B cell (primary cell): ENCODE results near the gene SCAMP5. TPM values are rescaled to one million over a fixed set of nuclear protein-coding genes. Genes with fewer than 3 reads are reported as not detected.
A peak's percentile ranks its signal among the peaks of the same experiment; 100 is the strongest.

Experiments used
- ATAC-seq: fragments of 200-7000 bp; cut with Tn5 transposase; one replicate; pipeline ENCODE4 v1.10.0; 2021; ENCODE audit warnings: low read depth, mild to moderate bottlenecking, moderate number of reproducible peaks, moderate library complexity
- CTCF ChIA-PET: fragments of 350-600 bp; sonication (Branson Sonifier 250); formaldehyde crosslinking; loops from one replicate; lab custom pipeline; 2021; ENCODE audit warnings: antibody characterized with exemption, inconsistent platforms; lab: Charles Lee
- POLR2A ChIA-PET: fragments of 350-600 bp; sonication (Branson Sonifier 250); formaldehyde crosslinking; loops from one replicate; lab custom pipeline; 2021; ENCODE audit warnings: antibody characterized with exemption; lab: Charles Lee
- DNase-seq: peaks from one replicate; pipeline ENCODE4 v3.0.0; 2013
- H2AFZ ChIP-seq: 2 replicates; pipeline ENCODE4 v1.6.1; 2012; ENCODE audit warnings: mild to moderate bottlenecking, low read depth, low read length; ENCODE audit not compliant: insufficient read depth, poor library complexity, severe bottlenecking
- H3K27ac ChIP-seq, 2 donors: 1 replicate in 1 of 2; 2 replicates in 1 of 2; pipeline ENCODE4 v1.5.1; 2012 to 2013; ENCODE audit warnings: low read length in 2 of 2, mild to moderate bottlenecking in 2 of 2, moderate library complexity in 1 of 2
- H3K27me3 ChIP-seq, 4 experiments: fragments of 200-600 bp in 1 of 4; sonication (generic) in 1 of 4; replicated peaks in 1 of 4; 1 replicate in 2 of 4; 2 replicates in 2 of 4; pipeline versions ENCODE4 v1.6.1 to v1.7.0; 2013 to 2016; ENCODE audit warnings: low read length in 3 of 4, mild to moderate bottlenecking in 2 of 4, mixed read lengths in 1 of 4, moderate library complexity in 1 of 4; ENCODE audit not compliant: insufficient read depth in 4 of 4, control insufficient read depth in 3 of 4; ENCODE audit errors: control extremely low read depth in 1 of 4
- H3K36me3 ChIP-seq, 2 experiments: replicated peaks in 1 of 2; 1 replicate in 1 of 2; 2 replicates in 1 of 2; pipeline versions ENCODE4 v1.6.1 to v1.7.1; 2013; ENCODE audit warnings: low read length in 1 of 2; ENCODE audit not compliant: insufficient read depth in 2 of 2, control insufficient read depth in 1 of 2; ENCODE audit errors: control extremely low read depth in 1 of 2, extremely low read depth in 1 of 2
- H3K4me1 ChIP-seq, 2 donors: fragments of 200-600 bp in 1 of 2; sonication (generic) in 1 of 2; 1 replicate in 1 of 2; 2 replicates in 1 of 2; pipeline versions ENCODE4 v1.5.1 to v1.6.1; 2013 to 2017; ENCODE audit warnings: low read length in 2 of 2; ENCODE audit not compliant: control insufficient read depth in 2 of 2, insufficient read depth in 2 of 2
- H3K4me2 ChIP-seq: replicated peaks from 2 replicates; pipeline ENCODE3; 2012; ENCODE audit warnings: mild to moderate bottlenecking, low read depth, low read length; ENCODE audit not compliant: poor library complexity, severe bottlenecking
- H3K4me3 ChIP-seq, 5 experiments: fragments of 200-600 bp in 1 of 5; sonication (generic) in 1 of 5; 1 replicate in 3 of 5; 2 replicates in 2 of 5; pipeline versions ENCODE4 v1.5.1 to v1.7.0; 2011 to 2016; ENCODE audit warnings: low read length in 4 of 5, mild to moderate bottlenecking in 4 of 5, low read depth in 2 of 5, control low read depth in 1 of 5, moderate library complexity in 1 of 5; ENCODE audit not compliant: insufficient read depth in 1 of 5; ENCODE audit errors: control extremely low read depth in 1 of 5, extremely low read depth in 1 of 5
- H3K79me2 ChIP-seq: fragments of 200-600 bp; sonication (generic); one replicate; pipeline ENCODE4 v1.6.0; 2016; ENCODE audit warnings: low read length; ENCODE audit not compliant: control insufficient read depth, insufficient read depth
- H3K9ac ChIP-seq: fragments of 200-600 bp; sonication (generic); 2 replicates; pipeline ENCODE4 v1.6.1; 2017; ENCODE audit warnings: mild to moderate bottlenecking, low read length, moderate library complexity
- H3K9me3 ChIP-seq, 3 donors: one replicate each; pipeline versions ENCODE4 v1.6.1 to v1.7.1; 2013; ENCODE audit warnings: low read length in 2 of 3; ENCODE audit not compliant: control insufficient read depth in 2 of 3, insufficient read depth in 1 of 3; ENCODE audit errors: control extremely low read depth in 1 of 3
- H4K20me1 ChIP-seq: 2 replicates; pipeline ENCODE4 v1.6.0; 2012; ENCODE audit warnings: mild to moderate bottlenecking, low read length; ENCODE audit not compliant: insufficient read depth, control insufficient read depth, poor library complexity, severe bottlenecking
- H3K27ac Mint-ChIP-seq: one replicate; pipeline ENCODE4 v1.8.0; 2021; ENCODE audit warnings: mixed read lengths
- H3K27me3 Mint-ChIP-seq: one replicate; pipeline ENCODE4 v1.8.0; 2021; ENCODE audit warnings: mixed read lengths
- H3K4me1 Mint-ChIP-seq: one replicate; pipeline ENCODE4 v1.8.0; 2021; ENCODE audit warnings: mixed read lengths
- H3K4me3 Mint-ChIP-seq: one replicate; pipeline ENCODE4 v1.8.0; 2021; ENCODE audit warnings: mixed read lengths
- H3K9me3 Mint-ChIP-seq: one replicate; pipeline ENCODE4 v1.8.0; 2022; ENCODE audit warnings: mixed read lengths; ENCODE audit not compliant: insufficient read depth
- EZH2 ChIP-seq: IDR thresholded peaks from 2 replicates; pipeline ENCODE4 v1.6.1; 2012; ENCODE audit warnings: borderline replicate concordance, low read depth, mild to moderate bottlenecking, moderate library complexity, low read length; ENCODE audit not compliant: insufficient read depth, poor library complexity, severe bottlenecking
- WGBS: methylation state at CpG from one replicate; pipeline ENCODE4 v1.1.5; 2013; ENCODE audit warnings: missing lambda C conversion rate; ENCODE audit not compliant: insufficient coverage; 5-methylcytosine and 5-hydroxymethylcytosine counted together
- intact Hi-C: fragments of 100-400 bp; cut with micrococcal nuclease; formaldehyde crosslinking; loops from one replicate; pipeline ENCODE4 v1.10.0; 2022
- polyA plus RNA-seq: library from polyadenylated mRNA; depleted of rRNA; stranded (reverse); fragments of >200 nt; gene quantifications from 2 replicates; pipeline ENCODE4 v1.2.3, GENCODE V29; 2012
- total RNA-seq, 2 donors: library from RNA; stranded (reverse); fragments of 120-200 nt in 1 of 2; gene quantifications; 1 replicate in 1 of 2; 2 replicates in 1 of 2; pipeline versions ENCODE4 v1.2.3 to v1.2.4, GENCODE V29; 2013 to 2022
- TF ChIP-seq, protein P1 (sequence below): fragments of 200-600 bp; IDR thresholded peaks from one replicate; pipeline ENCODE4 v1.8.0; 2022; ENCODE audit warnings: antibody characterized with exemption, mild to moderate bottlenecking

Gene SCAMP5
- total and polyA plus RNA-seq, 2 donors (not counting 1 experiment from before 2014, with no cell fraction given) = 0.59 to 3.4 TPM

DNA sequence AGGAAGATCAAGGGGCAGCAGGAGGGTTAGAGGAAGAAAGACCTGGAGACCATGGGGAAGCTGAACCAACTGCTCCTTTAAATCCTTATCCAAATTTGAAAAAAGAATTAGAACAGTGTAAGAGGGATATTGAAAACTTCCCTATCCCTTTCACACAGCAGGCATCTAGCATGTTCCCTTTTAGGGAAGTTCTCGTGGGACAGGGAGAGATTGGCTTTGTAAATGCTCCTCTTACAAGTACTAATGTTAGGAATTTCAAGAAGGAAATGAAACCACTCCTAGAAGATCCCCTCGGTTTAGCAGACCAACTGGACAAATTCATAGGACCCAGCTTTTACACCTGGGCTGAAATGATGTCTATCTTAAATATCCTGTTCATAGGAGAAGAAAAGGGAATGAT is 69.5 kb downstream of the SCAMP5 start:
- no peak overlapping the region for H3K27ac ChIP-seq
- ChIA-PET CTCF (interaction anchor here (0.9 kb wide), 1 partner anchor 137 kb away, joined by 3 read pairs; the partner anchor contains the start of gene C15orf39), POLR2A (no interaction called here)
- no peaks in the 10 kb centered on the region for H3K79me2 ChIP-seq
- H3K9me3 ChIP-seq = peaks cover 0 to 12% (median 7%) of the 10 kb centered on the region in 3 donors
- WGBS = no CpG with 5 or more reads among the region's 2 CpGs
- H3K27me3 ChIP-seq = no peaks in the 10 kb centered on the region
- no peaks in the 10 kb centered on the region for H3K27me3 Mint-ChIP-seq
- no peak overlapping the region for H2AFZ ChIP-seq
- intact Hi-C loops = no loop called here
- no peak overlapping the region for H3K27ac Mint-ChIP-seq
- no peaks in the 10 kb centered on the region for H3K36me3 ChIP-seq
- peaks cover 26% of the 10 kb centered on the region for H3K4me1 Mint-ChIP-seq
- no peak overlapping the region for H3K4me2 ChIP-seq
- H3K9me3 Mint-ChIP-seq = peaks cover 2% of the 10 kb centered on the region
- peaks cover 12 to 16% of the 10 kb centered on the region in 2 donors for H3K4me1 ChIP-seq
- no peak for DNase-seq
- no peaks in the 10 kb centered on the region for H4K20me1 ChIP-seq
- H3K9ac ChIP-seq = no peak overlapping the region
- TF ChIP-seq, protein P1, sequence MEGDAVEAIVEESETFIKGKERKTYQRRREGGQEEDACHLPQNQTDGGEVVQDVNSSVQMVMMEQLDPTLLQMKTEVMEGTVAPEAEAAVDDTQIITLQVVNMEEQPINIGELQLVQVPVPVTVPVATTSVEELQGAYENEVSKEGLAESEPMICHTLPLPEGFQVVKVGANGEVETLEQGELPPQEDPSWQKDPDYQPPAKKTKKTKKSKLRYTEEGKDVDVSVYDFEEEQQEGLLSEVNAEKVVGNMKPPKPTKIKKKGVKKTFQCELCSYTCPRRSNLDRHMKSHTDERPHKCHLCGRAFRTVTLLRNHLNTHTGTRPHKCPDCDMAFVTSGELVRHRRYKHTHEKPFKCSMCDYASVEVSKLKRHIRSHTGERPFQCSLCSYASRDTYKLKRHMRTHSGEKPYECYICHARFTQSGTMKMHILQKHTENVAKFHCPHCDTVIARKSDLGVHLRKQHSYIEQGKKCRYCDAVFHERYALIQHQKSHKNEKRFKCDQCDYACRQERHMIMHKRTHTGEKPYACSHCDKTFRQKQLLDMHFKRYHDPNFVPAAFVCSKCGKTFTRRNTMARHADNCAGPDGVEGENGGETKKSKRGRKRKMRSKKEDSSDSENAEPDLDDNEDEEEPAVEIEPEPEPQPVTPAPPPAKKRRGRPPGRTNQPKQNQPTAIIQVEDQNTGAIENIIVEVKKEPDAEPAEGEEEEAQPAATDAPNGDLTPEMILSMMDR = no peak
- no peak for TF ChIP-seq EZH2
- no peak for ATAC-seq
- H3K4me3 ChIP-seq = no peak overlapping the region
- H3K4me3 Mint-ChIP-seq = no peak overlapping the region

DNA sequence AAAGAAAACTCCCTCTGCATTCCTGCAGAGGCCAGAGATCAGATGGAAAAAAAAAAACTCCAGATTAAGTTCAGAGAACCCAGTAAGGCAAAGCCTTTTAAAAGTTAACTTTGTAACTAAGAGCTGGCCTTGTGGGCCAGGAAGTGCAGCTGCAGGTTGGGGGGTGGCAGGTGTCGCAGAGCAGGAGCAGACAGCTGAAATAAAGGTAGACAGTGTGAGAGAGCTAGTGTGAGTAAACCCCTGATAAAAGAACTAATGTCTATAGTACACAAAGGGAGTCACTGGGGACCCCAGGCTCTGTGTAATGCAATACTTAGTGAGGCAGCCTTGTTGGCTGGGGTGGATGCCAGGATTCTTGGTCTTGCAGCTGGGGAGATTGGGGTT is 70.1 kb downstream of the SCAMP5 start:
- Mint-ChIP-seq H3K9me3 (peaks cover 2% of the 10 kb centered on the region), H3K27ac (peak overlapping the region; percentile 10), H3K27me3 (no peaks in the 10 kb centered on the region), H3K4me3 (no peak overlapping the region), H3K4me1 (peaks cover 32% of the 10 kb centered on the region)
- H3K4me1 ChIP-seq = peaks cover 18 to 23% of the 10 kb centered on the region in 2 donors
- DNase-seq (no peak), ATAC-seq (no peak)
- no peak overlapping the region for H2AFZ ChIP-seq
- no peak overlapping the region for H3K9ac ChIP-seq
- H3K4me2 ChIP-seq = no peak overlapping the region
- CTCF ChIA-PET = interaction anchor here (0.9 to 2.0 kb wide), 2 partner anchors 23 to 136 kb away, joined by 3 to 11 read pairs; partner anchors contain the start of gene C15orf39
- no peaks in the 10 kb centered on the region for H4K20me1 ChIP-seq
- POLR2A ChIA-PET = interaction anchor here (0.7 kb wide), 1 partner anchor 34 kb away, joined by 3 read pairs; no protein-coding TSS in a partner anchor
- H3K27me3 ChIP-seq = no peaks in the 10 kb centered on the region
- intact Hi-C loops = no loop called here
- no peak overlapping the region for H3K27ac ChIP-seq
- no peak overlapping the region for H3K4me3 ChIP-seq
- H3K79me2 ChIP-seq = no peaks in the 10 kb centered on the region
- no peaks in the 10 kb centered on the region for H3K36me3 ChIP-seq
- WGBS = 40% methylated on average over 1 of the region's 1 CpG
- no peak for TF ChIP-seq EZH2
- TF ChIP-seq, protein P1 = no peak
- H3K9me3 ChIP-seq = peaks cover 0 to 12% (median 7%) of the 10 kb centered on the region in 3 donors
